GM12878 (cell line): ENCODE measurements around the gene PAK6. TPM values are rescaled to one million over a fixed set of nuclear protein-coding genes. Genes with fewer than 3 reads are reported as not detected.

Experiments used
- ATAC-seq: fragments of 200-7000 bp; cut with Tn5 transposase; 3 replicates; pipeline ENCODE4 v1.9.1; 2020; ENCODE audit warnings: mild to moderate bottlenecking, moderate library complexity
- BruUV-seq: library from RNA; stranded (reverse); fragments of 400-500 nt; replicated peaks from 2 replicates; lab custom pipeline; 2021; lab: Mats Ljungman, UMichigan
- CTCF ChIA-PET: fragments of 300-600 bp; sonication (Branson Sonifier 250); formaldehyde crosslinking; extraction: SDS; loops from one replicate; lab custom pipeline; 2021; ENCODE audit warnings: inconsistent platforms; lab: Yijun Ruan, JAX
- POLR2A ChIA-PET: fragments of 350-600 bp; formaldehyde crosslinking; extraction: SDS; loops from one replicate; lab custom pipeline; 2021; ENCODE audit warnings: inconsistent platforms; lab: Charles Lee
- RAD21 ChIA-PET: fragments of 300-600 bp; sonication (Branson Sonifier 250); formaldehyde crosslinking; loops from one replicate; lab custom pipeline; 2023; ENCODE audit warnings: antibody characterized with exemption; ENCODE audit not compliant: unreplicated experiment; lab: Charles Lee
- SMC1A ChIA-PET: fragments of 300-600 bp; sonication (Branson Sonifier 250); formaldehyde crosslinking; loops from one replicate; lab custom pipeline; 2023; ENCODE audit not compliant: unreplicated experiment, uncharacterized antibody; lab: Charles Lee
- DNase-seq: peaks from one replicate; pipeline ENCODE4 v3.0.0-alpha.2; 2011; ENCODE audit warnings: low read depth, low spot score
- FAIRE-seq: peaks from 3 replicates; lab custom pipeline; 2011; peaks lifted over from hg19 to GRCh38; lab: Jason Lieb, UNC
- H2AFZ ChIP-seq: 2 replicates; pipeline ENCODE4 v1.6.0; 2011; ENCODE audit warnings: low read depth, low read length, control low read depth; ENCODE audit not compliant: control insufficient read depth
- H3K27ac ChIP-seq: 2 replicates; pipeline ENCODE4 v1.5.1; 2011; ENCODE audit warnings: control low read depth; ENCODE audit not compliant: control insufficient read depth, insufficient read depth
- H3K27me3 ChIP-seq, 2 experiments: replicated peaks in 1 of 2; 2 replicates each; pipeline versions ENCODE4 v1.6.0 to v1.6.1; 2011; ENCODE audit warnings: low read length in 1 of 2; ENCODE audit not compliant: control insufficient read depth in 2 of 2, insufficient read depth in 2 of 2
- H3K36me3 ChIP-seq, 2 experiments: 2 replicates each; pipeline ENCODE4 v1.5.1; 2011; ENCODE audit warnings: low read length in 1 of 2; ENCODE audit not compliant: control insufficient read depth in 2 of 2, insufficient read depth in 2 of 2
- H3K4me1 ChIP-seq: 2 replicates; pipeline ENCODE4 v1.6.1; 2011; ENCODE audit warnings: mild to moderate bottlenecking, low read length, moderate library complexity, mixed read lengths; ENCODE audit not compliant: control insufficient read depth, insufficient read depth
- H3K4me2 ChIP-seq: 2 replicates; pipeline ENCODE4 v1.6.0; 2011; ENCODE audit warnings: control low read depth; ENCODE audit not compliant: control insufficient read depth, insufficient read depth
- H3K4me3 ChIP-seq: fragments of 200-600 bp; sonication (generic); 2 replicates; pipeline ENCODE4 v1.5.1; 2016
- H3K79me2 ChIP-seq: 2 replicates; pipeline ENCODE4 v1.6.0; 2011; ENCODE audit warnings: low read length; ENCODE audit not compliant: control insufficient read depth, insufficient read depth
- H3K9ac ChIP-seq: 2 replicates; pipeline ENCODE4 v1.8.0; 2011; ENCODE audit warnings: low read length, control low read depth, mixed read lengths; ENCODE audit not compliant: control insufficient read depth, insufficient read depth
- H3K9me3 ChIP-seq: replicated peaks from 3 replicates; pipeline ENCODE4 v1.5.1; 2011; ENCODE audit warnings: mild to moderate bottlenecking, low read length; ENCODE audit not compliant: control insufficient read depth, insufficient read depth
- H4K20me1 ChIP-seq: 2 replicates; pipeline ENCODE4 v1.6.0; 2011; ENCODE audit not compliant: control insufficient read depth, insufficient read depth
- CEBPB ChIP-seq, 2 experiments: fragments of 150-350 bp in 1 of 2; IDR thresholded peaks; 2 replicates each; pipeline ENCODE4 v1.6.1; 2012 to 2014; ENCODE audit warnings: low read depth in 2 of 2, low read length in 2 of 2, borderline replicate concordance in 1 of 2, inconsistent platforms in 1 of 2
- CHD2 ChIP-seq: IDR thresholded peaks from 2 replicates; pipeline ENCODE4 v1.6.1; 2011; ENCODE audit warnings: low read depth, low read length, improper control_type of control experiment, borderline replicate concordance
- CREM ChIP-seq: IDR thresholded peaks from 2 replicates; pipeline ENCODE4 v1.6.1; 2014; ENCODE audit warnings: antibody characterized with exemption, low read depth
- KDM1A ChIP-seq: fragments of 200-600 bp; sonication (generic); IDR thresholded peaks from 2 replicates; pipeline ENCODE4 v1.6.1; 2016; ENCODE audit warnings: borderline replicate concordance
- KLF5 ChIP-seq: fragments of 450-650 bp; IDR thresholded peaks from 2 replicates; pipeline ENCODE4 v1.6.1; 2014; ENCODE audit warnings: mild to moderate bottlenecking; ENCODE audit not compliant: partially characterized antibody
- NFIC ChIP-seq: IDR thresholded peaks from 2 replicates; pipeline ENCODE4 v1.6.1; 2012; ENCODE audit warnings: low read depth, mild to moderate bottlenecking, inconsistent platforms, low read length, moderate library complexity
- PAX8 ChIP-seq: fragments of 450-650 bp; IDR thresholded peaks from 2 replicates; pipeline ENCODE4 v1.6.1; 2017; ENCODE audit warnings: mild to moderate bottlenecking, moderate library complexity
- RCOR1 ChIP-seq: conservative IDR thresholded peaks from 2 replicates; pipeline ENCODE4 v1.6.1; 2012; ENCODE audit warnings: low read depth, low read length, improper control_type of control experiment
- ZNF207 ChIP-seq: fragments of 450-650 bp; IDR thresholded peaks from 2 replicates; pipeline ENCODE4 v1.6.1; 2014; ENCODE audit warnings: antibody characterized with exemption, mild to moderate bottlenecking, borderline replicate concordance
- ZSCAN29 ChIP-seq: fragments of 450-650 bp; IDR thresholded peaks from 2 replicates; pipeline ENCODE4 v1.6.1; 2017; ENCODE audit warnings: mild to moderate bottlenecking, moderate library complexity
- WGBS: methylation state at CpG from one replicate; pipeline ENCODE4 v1.1.6; 2016; ENCODE audit warnings: low lambda C conversion rate; ENCODE audit not compliant: insufficient replicate concordance, insufficient coverage; ENCODE audit errors: missing lambda C conversion rate; 5-methylcytosine and 5-hydroxymethylcytosine counted together
- in situ Hi-C: fragments of 300-500 bp; cut with MboI; formaldehyde crosslinking; loops from 9 replicates; pipeline ENCODE4 v1.14.3; 2018; ENCODE audit warnings: mixed read lengths
- intact Hi-C: fragments of 100-400 bp; cut with micrococcal nuclease; formaldehyde crosslinking; loops from one replicate; pipeline ENCODE4 v1.14.2; 2022; ENCODE audit not compliant: unreplicated experiment
- polyA plus RNA-seq, 11 experiments: library from polyadenylated mRNA; depleted of rRNA in 4 of 11; unstranded in 6 of 11; stranded (reverse) in 5 of 11; fragments of >200 nt; fragmentation: Nextera tagmentation in 4 of 11; fragmentation: Illumina TruSeq in 1 of 11; extraction: Ambion mirVana in 4 of 11; extraction: Trizol in 1 of 11; gene quantifications; 1 replicate in 1 of 11; 2 replicates in 10 of 11; pipeline versions ENCODE4 v1.2.1 to v1.2.3, GENCODE V29; 2011 to 2016; ENCODE audit warnings: inconsistent platforms in 2 of 11, missing spikeins in 2 of 11, low read depth in 1 of 11
- total RNA-seq, 4 experiments: library from RNA; depleted of rRNA in 3 of 4; stranded (reverse); fragments of >200 nt in 3 of 4; fragmentation: Illumina TruSeq in 1 of 4; extraction: Trizol in 1 of 4; gene quantifications; 2 replicates each; pipeline versions ENCODE4 v1.2.1 to v1.2.3, GENCODE V29; 2013 to 2021
- TF ChIP-seq, protein P1 (sequence below): fragments of 450-650 bp; IDR thresholded peaks from 2 replicates; pipeline ENCODE4 v1.6.1; 2018; ENCODE audit warnings: borderline replicate concordance, mild to moderate bottlenecking; ENCODE audit not compliant: partially characterized antibody
- TF ChIP-seq, protein P2 (sequence below): IDR thresholded peaks from 2 replicates; pipeline ENCODE4 v1.6.1; 2011; ENCODE audit warnings: mild to moderate bottlenecking, low read depth, low read length, moderate library complexity; ENCODE audit not compliant: insufficient replicate concordance
- TF ChIP-seq, protein P3 (sequence below): IDR thresholded peaks from 2 replicates; pipeline ENCODE4 v1.6.1; 2012; ENCODE audit warnings: low read length, inconsistent platforms
- TF ChIP-seq, protein P4 (sequence below): fragments of 450-650 bp; IDR thresholded peaks from 2 replicates; pipeline ENCODE4 v1.6.1; 2018; ENCODE audit warnings: mild to moderate bottlenecking, low read depth, moderate library complexity; ENCODE audit not compliant: partially characterized antibody

Gene PAK6
- total and polyA plus RNA-seq, 10 of the 15 experiments (the other 5 are each of a cell fraction or from before 2014, with no cell fraction given), result 0.07 to 0.92 (median 0.31) TPM; not detected in 2

DNA sequence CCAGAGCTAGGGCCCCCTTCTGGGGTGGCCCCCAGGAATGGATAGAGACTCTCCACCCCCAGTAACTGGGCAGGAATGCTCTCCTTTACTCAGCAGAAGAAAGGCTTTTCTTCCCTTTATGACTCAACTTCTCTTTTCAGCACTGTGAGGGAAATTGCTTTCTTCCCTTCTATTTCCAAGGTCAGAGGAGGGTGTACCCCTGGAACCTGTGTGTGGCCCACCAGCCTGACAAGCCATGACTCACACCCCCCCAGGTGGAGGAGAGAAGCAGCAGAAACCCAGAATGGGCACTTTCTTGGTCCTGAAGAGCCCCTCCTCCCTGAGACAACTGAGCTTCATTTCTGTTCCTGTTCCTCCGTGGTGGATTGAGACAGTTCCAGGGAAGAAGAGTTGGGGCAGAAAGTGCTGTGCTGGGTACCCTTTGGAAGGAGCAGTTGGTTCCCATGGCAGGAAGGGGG lies 46.7 kb downstream of the PAK6 start:
- H3K36me3 ChIP-seq, result no peaks in the 10 kb centered on the region
- no peak overlapping the region for H2AFZ ChIP-seq
- H3K4me3 ChIP-seq, result no peak overlapping the region
- H3K27me3 ChIP-seq, result peaks cover 4 to 15% of the 10 kb centered on the region in 2 experiments
- no peak for TF ChIP-seq CEBPB (IDR thresholded peaks at IDR 0.05; ENCODE audit: borderline replicate concordance in 1 of 2, low read depth in 2 of 2, low read length in 2 of 2)
- TF ChIP-seq ZNF207, result no peak
- TF ChIP-seq, protein P1, sequence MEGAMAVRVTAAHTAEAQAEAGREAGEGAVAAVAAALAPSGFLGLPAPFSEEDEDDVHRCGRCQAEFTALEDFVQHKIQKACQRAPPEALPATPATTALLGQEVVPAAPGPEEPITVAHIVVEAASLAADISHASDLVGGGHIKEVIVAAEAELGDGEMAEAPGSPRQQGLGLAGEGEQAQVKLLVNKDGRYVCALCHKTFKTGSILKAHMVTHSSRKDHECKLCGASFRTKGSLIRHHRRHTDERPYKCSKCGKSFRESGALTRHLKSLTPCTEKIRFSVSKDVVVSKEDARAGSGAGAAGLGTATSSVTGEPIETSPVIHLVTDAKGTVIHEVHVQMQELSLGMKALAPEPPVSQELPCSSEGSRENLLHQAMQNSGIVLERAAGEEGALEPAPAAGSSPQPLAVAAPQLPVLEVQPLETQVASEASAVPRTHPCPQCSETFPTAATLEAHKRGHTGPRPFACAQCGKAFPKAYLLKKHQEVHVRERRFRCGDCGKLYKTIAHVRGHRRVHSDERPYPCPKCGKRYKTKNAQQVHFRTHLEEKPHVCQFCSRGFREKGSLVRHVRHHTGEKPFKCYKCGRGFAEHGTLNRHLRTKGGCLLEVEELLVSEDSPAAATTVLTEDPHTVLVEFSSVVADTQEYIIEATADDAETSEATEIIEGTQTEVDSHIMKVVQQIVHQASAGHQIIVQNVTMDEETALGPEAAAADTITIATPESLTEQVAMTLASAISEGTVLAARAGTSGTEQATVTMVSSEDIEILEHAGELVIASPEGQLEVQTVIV, result no peak
- no peak for TF ChIP-seq NFIC
- TF ChIP-seq CREM, result no peak
- TF ChIP-seq, protein P2, sequence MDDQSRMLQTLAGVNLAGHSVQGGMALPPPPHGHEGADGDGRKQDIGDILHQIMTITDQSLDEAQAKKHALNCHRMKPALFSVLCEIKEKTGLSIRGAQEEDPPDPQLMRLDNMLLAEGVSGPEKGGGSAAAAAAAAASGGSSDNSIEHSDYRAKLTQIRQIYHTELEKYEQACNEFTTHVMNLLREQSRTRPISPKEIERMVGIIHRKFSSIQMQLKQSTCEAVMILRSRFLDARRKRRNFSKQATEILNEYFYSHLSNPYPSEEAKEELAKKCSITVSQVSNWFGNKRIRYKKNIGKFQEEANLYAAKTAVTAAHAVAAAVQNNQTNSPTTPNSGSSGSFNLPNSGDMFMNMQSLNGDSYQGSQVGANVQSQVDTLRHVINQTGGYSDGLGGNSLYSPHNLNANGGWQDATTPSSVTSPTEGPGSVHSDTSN, result no peak
- no peak for TF ChIP-seq CHD2
- no peak for TF ChIP-seq PAX8
- TF ChIP-seq, protein P3, sequence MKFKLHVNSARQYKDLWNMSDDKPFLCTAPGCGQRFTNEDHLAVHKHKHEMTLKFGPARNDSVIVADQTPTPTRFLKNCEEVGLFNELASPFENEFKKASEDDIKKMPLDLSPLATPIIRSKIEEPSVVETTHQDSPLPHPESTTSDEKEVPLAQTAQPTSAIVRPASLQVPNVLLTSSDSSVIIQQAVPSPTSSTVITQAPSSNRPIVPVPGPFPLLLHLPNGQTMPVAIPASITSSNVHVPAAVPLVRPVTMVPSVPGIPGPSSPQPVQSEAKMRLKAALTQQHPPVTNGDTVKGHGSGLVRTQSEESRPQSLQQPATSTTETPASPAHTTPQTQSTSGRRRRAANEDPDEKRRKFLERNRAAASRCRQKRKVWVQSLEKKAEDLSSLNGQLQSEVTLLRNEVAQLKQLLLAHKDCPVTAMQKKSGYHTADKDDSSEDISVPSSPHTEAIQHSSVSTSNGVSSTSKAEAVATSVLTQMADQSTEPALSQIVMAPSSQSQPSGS, result no peak
- TF ChIP-seq RCOR1, result no peak
- TF ChIP-seq, protein P4, sequence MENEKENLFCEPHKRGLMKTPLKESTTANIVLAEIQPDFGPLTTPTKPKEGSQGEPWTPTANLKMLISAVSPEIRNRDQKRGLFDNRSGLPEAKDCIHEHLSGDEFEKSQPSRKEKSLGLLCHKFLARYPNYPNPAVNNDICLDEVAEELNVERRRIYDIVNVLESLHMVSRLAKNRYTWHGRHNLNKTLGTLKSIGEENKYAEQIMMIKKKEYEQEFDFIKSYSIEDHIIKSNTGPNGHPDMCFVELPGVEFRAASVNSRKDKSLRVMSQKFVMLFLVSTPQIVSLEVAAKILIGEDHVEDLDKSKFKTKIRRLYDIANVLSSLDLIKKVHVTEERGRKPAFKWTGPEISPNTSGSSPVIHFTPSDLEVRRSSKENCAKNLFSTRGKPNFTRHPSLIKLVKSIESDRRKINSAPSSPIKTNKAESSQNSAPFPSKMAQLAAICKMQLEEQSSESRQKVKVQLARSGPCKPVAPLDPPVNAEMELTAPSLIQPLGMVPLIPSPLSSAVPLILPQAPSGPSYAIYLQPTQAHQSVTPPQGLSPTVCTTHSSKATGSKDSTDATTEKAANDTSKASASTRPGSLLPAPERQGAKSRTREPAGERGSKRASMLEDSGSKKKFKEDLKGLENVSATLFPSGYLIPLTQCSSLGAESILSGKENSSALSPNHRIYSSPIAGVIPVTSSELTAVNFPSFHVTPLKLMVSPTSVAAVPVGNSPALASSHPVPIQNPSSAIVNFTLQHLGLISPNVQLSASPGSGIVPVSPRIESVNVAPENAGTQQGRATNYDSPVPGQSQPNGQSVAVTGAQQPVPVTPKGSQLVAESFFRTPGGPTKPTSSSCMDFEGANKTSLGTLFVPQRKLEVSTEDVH, result no peak
- TF ChIP-seq KLF5, result no peak
- TF ChIP-seq KDM1A, result no peak
- TF ChIP-seq ZSCAN29, result no peak
- no peaks in the 10 kb centered on the region; the same call in 2 of the 3 replicates for H3K9me3 ChIP-seq
- ChIA-PET SMC1A (no interaction called here), CTCF (interaction anchor here (0.8 to 1.8 kb wide), 8 partner anchors 11 to 240 kb away, joined by 3 to 9 read pairs (median 3); no protein-coding TSS in a partner anchor), POLR2A (no interaction called here), RAD21 (interaction anchor here (1.0 kb wide), 1 partner anchor 27 kb away, joined by 3 read pairs; no protein-coding TSS in a partner anchor)
- H3K4me2 ChIP-seq, result no peak overlapping the region
- in situ Hi-C loops, result no loop called here
- ATAC-seq (no peak), DNase-seq (no peak), FAIRE-seq (no peak)
- intact Hi-C loops, result no loop called here
- BruUV-seq, result no TSS peak
- no peak overlapping the region for H3K9ac ChIP-seq
- no peak overlapping the region for H3K27ac ChIP-seq
- WGBS, result 5% methylated on average over 1 of the region's 1 CpG
- peaks cover 5% of the 10 kb centered on the region; the same call in 1 of the 2 replicates for H3K4me1 ChIP-seq
- no peaks in the 10 kb centered on the region; the same call in 1 of the 2 replicates for H4K20me1 ChIP-seq
- no peaks in the 10 kb centered on the region for H3K79me2 ChIP-seq
